Natural killer cell (primary cell): ENCODE data around the gene IRF3. TPM values are rescaled to one million over a fixed set of nuclear protein-coding genes. Genes with fewer than 3 reads are reported as not detected.

Source experiments
- ATAC-seq, 3 donors: fragments of 150-1000 bp in 2 of 3; fragments of 200-7000 bp in 1 of 3; cut with Tn5 transposase; 1 replicate in 1 of 3; 2 replicates in 2 of 3; pipeline ENCODE4 v1.10.0; 2021; ENCODE audit warnings: mild to moderate bottlenecking in 2 of 3, moderate library complexity in 2 of 3
- DNase-seq, 2 donors: peaks; one replicate each; pipeline versions ENCODE4 v3.0.0 to v3.0.0-alpha.2; 2013 to 2021; ENCODE audit warnings: mixed read lengths in 1 of 2
- H3K27ac ChIP-seq: one replicate; pipeline ENCODE4 v1.5.1; 2013; ENCODE audit warnings: mild to moderate bottlenecking, low read length
- H3K27me3 ChIP-seq: one replicate; pipeline ENCODE4 v1.6.1; 2013; ENCODE audit warnings: low read length; ENCODE audit not compliant: control insufficient read depth, insufficient read depth
- H3K36me3 ChIP-seq: one replicate; pipeline ENCODE4 v1.6.1; 2013; ENCODE audit warnings: low read length; ENCODE audit not compliant: control insufficient read depth, insufficient read depth
- H3K4me1 ChIP-seq: one replicate; pipeline ENCODE4 v1.6.1; 2013; ENCODE audit warnings: low read length; ENCODE audit not compliant: control insufficient read depth, insufficient read depth
- H3K4me3 ChIP-seq: one replicate; pipeline ENCODE4 v1.5.1; 2013; ENCODE audit warnings: low read length
- H3K9me3 ChIP-seq: one replicate; pipeline ENCODE4 v1.6.1; 2013; ENCODE audit warnings: low read length; ENCODE audit not compliant: control insufficient read depth, insufficient read depth
- H3K27ac Mint-ChIP-seq, 2 donors: one replicate each; pipeline ENCODE4 v1.8.0; 2022; ENCODE audit warnings: mild to moderate bottlenecking in 2 of 2, mixed read lengths in 2 of 2, moderate library complexity in 1 of 2
- H3K27me3 Mint-ChIP-seq, 2 donors: one replicate each; pipeline ENCODE4 v1.8.0; 2022; ENCODE audit warnings: low read depth in 2 of 2, mixed read lengths in 2 of 2
- H3K36me3 Mint-ChIP-seq: one replicate; pipeline ENCODE4 v1.8.0; 2022; ENCODE audit warnings: mixed read lengths
- H3K4me1 Mint-ChIP-seq, 2 donors: one replicate each; pipeline ENCODE4 v1.8.0; 2022; ENCODE audit warnings: mixed read lengths in 2 of 2
- H3K4me3 Mint-ChIP-seq: one replicate; pipeline ENCODE4 v1.8.0; 2022; ENCODE audit warnings: mild to moderate bottlenecking, moderate library complexity, mixed read lengths
- H3K9me3 Mint-ChIP-seq, 2 donors: one replicate each; pipeline ENCODE4 v1.8.0; 2022; ENCODE audit warnings: mixed read lengths in 2 of 2
- WGBS: methylation state at CpG from one replicate; pipeline ENCODE4 v1.1.7; 2013; ENCODE audit warnings: missing lambda C conversion rate; ENCODE audit not compliant: insufficient coverage; 5-methylcytosine and 5-hydroxymethylcytosine counted together
- intact Hi-C: fragments of 100-400 bp; cut with micrococcal nuclease; formaldehyde crosslinking; loops from one replicate; pipeline ENCODE4 v1.14.2; 2022
- total RNA-seq, 4 donors: library from RNA; stranded (reverse); fragments of 120-200 nt in 1 of 4; gene quantifications; one replicate each; pipeline versions ENCODE4 v1.2.3 to v1.2.4, GENCODE V29; 2013 to 2022
- TF ChIP-seq, protein P1 (sequence below): fragments of 200-600 bp; IDR thresholded peaks from one replicate; pipeline ENCODE4 v1.8.0; 2022; ENCODE audit warnings: antibody characterized with exemption

Gene IRF3
- total RNA-seq, 3 donors from 2014 or later (not counting 1 experiment from before 2014, with no cell fraction given), result 176 to 184 (median 179) TPM

DNA sequence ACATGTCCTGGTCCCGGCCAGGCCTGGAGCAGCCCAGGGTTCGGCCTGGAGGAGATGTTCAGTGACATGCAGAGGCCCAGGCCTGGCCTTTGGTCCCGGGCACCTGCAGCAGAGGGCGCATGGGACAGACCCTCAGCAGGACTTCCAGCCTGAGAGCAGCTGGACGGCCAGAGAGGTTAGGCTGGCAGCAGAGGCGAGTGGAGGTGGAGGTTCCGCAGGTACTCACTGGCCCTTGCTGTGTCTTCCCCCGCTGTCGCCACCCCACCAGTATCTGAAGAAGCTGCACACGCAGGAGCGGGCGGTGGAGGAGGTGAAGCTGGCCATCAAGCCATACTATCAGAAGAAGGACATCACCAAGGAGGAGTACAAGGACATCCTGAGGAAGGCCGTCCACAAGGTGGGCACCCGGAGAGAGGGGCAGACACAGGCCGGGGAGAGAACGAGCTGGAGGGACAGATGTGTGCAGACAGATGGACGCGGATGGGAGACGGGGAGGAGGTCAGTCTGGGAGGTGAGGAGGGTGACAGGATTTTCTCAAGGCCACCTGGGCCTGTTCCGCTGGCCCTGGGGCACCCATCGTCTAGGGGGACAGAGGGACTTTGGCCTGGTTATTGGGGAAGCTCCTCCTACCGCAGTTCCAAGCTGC is 8.0 kb downstream of the IRF3 start:
- no peak for ATAC-seq
- no peaks in the 10 kb centered on the region for H3K27me3 ChIP-seq
- no peak for DNase-seq
- no peaks in the 10 kb centered on the region for H3K9me3 ChIP-seq
- no peak overlapping the region for H3K27ac ChIP-seq
- H3K4me1 ChIP-seq, result peaks cover 29% of the 10 kb centered on the region
- no peaks in the 10 kb centered on the region for H3K9me3 Mint-ChIP-seq
- peaks cover 83% of the 10 kb centered on the region for H3K36me3 ChIP-seq
- H3K27ac Mint-ChIP-seq, result peak overlapping the region; percentile 11 to 70
- TF ChIP-seq, protein P1, sequence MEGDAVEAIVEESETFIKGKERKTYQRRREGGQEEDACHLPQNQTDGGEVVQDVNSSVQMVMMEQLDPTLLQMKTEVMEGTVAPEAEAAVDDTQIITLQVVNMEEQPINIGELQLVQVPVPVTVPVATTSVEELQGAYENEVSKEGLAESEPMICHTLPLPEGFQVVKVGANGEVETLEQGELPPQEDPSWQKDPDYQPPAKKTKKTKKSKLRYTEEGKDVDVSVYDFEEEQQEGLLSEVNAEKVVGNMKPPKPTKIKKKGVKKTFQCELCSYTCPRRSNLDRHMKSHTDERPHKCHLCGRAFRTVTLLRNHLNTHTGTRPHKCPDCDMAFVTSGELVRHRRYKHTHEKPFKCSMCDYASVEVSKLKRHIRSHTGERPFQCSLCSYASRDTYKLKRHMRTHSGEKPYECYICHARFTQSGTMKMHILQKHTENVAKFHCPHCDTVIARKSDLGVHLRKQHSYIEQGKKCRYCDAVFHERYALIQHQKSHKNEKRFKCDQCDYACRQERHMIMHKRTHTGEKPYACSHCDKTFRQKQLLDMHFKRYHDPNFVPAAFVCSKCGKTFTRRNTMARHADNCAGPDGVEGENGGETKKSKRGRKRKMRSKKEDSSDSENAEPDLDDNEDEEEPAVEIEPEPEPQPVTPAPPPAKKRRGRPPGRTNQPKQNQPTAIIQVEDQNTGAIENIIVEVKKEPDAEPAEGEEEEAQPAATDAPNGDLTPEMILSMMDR, result no peak
- H3K4me3 ChIP-seq, result no peak overlapping the region
- intact Hi-C loops, result no loop called here
- peaks cover 20 to 35% of the 10 kb centered on the region in 2 donors for H3K4me1 Mint-ChIP-seq
- no peak overlapping the region for H3K4me3 Mint-ChIP-seq
- 96% methylated on average over 22 of the region's 22 CpGs for WGBS
- no peaks in the 10 kb centered on the region for H3K27me3 Mint-ChIP-seq
- no peaks in the 10 kb centered on the region for H3K36me3 Mint-ChIP-seq

DNA sequence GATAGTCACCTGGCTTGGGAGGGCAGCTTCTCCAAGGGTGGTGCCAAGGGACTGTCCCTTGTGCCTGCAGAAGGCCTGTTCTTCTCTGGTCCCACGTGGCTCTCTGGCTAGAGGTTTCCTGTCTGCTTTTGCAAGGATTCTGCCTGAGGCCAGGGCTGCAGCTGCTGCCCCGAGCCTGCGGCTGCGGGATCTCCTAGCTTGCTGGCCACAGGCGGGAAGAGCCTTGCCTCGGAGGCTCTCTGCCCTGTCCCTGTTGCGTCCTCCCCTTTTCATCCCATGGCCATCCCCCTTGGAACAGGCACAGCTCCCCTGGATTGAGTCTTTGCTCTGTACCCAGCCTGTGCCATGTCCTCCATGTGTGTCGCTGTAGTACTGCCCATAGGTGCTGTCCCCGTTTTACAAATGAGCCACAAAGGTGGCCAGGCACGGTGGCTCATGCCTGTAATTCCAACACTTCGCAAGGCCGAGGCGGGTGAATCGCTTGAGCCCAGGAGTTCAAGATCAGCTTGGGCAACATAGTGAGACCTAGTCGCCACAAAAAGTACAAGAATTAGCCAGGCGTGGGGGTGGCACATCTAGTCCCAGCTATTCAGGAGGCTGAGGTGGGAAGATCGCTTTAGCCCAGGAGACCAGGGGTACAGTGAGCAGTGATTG is 9.1 kb downstream of the IRF3 start:
- DNase-seq (no peak), ATAC-seq (peak in 1 of 3 donors; percentile 6)
- no peaks in the 10 kb centered on the region for H3K9me3 Mint-ChIP-seq
- H3K4me3 Mint-ChIP-seq, result peak overlapping the region; percentile 63
- no peaks in the 10 kb centered on the region for H3K36me3 Mint-ChIP-seq
- intact Hi-C loops, result no loop called here
- no peaks in the 10 kb centered on the region for H3K9me3 ChIP-seq
- H3K27ac Mint-ChIP-seq, result peak overlapping the region; percentile 90 to 96
- no peak overlapping the region for H3K4me3 ChIP-seq
- H3K36me3 ChIP-seq, result peaks cover 76% of the 10 kb centered on the region
- H3K27ac ChIP-seq, result peak overlapping the region; percentile 72
- peaks cover 20 to 31% of the 10 kb centered on the region in 2 donors for H3K4me1 Mint-ChIP-seq
- peaks cover 28% of the 10 kb centered on the region for H3K4me1 ChIP-seq
- 93% methylated on average over 17 of the region's 17 CpGs for WGBS
- H3K27me3 Mint-ChIP-seq, result no peaks in the 10 kb centered on the region
- H3K27me3 ChIP-seq, result no peaks in the 10 kb centered on the region
- TF ChIP-seq, protein P1, result no peak

DNA sequence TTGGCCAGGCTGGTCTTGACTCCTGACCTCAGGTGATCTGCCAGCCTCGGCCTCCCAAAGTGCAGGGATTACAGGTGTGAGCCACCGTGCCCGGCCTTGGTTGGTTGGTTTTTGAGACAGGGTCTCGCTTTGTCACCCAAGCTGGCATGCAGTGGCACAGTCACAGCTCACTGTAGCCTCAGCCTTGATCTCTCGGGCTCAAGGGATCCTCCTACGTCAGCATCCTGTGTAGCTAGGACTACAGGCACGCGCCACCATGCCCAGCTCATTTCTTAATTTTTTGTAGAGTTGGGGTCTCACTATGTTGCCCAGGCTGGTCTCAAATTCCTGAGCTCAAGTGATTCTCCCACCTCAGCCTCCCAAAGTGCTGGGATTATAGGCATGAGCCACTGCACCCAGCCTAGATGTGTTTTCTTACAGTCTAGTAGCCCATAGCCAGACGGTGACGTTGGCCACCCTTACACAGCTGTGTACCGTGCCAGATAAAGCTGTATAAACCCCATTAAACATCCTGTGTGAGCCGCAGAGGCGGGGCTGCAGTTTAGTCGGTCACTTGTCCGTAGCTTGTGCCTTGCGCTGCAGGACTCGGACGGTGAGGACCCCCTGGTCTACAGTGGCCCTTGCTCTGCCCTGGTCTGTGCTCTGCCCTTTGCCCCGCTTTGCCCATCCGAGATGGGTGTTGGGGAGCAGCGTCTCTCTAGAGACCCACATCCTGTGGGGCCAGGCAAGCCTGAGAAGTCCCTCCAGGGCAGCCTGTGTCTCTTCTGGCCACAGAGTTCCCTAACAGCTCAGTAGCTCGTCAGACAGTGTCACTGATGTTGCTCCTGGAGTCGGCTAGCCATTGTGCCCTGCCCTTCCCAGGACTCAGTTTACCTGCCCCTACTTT is 9.8 kb downstream of the IRF3 start:
- peak in 1 of 2 donors; percentile 44 for DNase-seq
- H3K4me3 Mint-ChIP-seq, result peak overlapping the region; percentile 63
- peaks cover 75% of the 10 kb centered on the region for H3K36me3 ChIP-seq
- peak; percentile 80 to 86 (median 82) for ATAC-seq
- H3K27me3 ChIP-seq, result no peaks in the 10 kb centered on the region
- H3K27ac Mint-ChIP-seq, result peak overlapping the region; percentile 90 to 96
- H3K4me1 Mint-ChIP-seq, result peaks cover 20 to 31% of the 10 kb centered on the region in 2 donors
- H3K27ac ChIP-seq, result peak overlapping the region; percentile 72
- intact Hi-C loops, result no loop called here
- H3K9me3 Mint-ChIP-seq, result no peaks in the 10 kb centered on the region
- no peaks in the 10 kb centered on the region for H3K36me3 Mint-ChIP-seq
- TF ChIP-seq, protein P1, result no peak
- H3K4me3 ChIP-seq, result no peak overlapping the region
- no peaks in the 10 kb centered on the region for H3K27me3 Mint-ChIP-seq
- no peaks in the 10 kb centered on the region for H3K9me3 ChIP-seq
- H3K4me1 ChIP-seq, result peaks cover 28% of the 10 kb centered on the region
- WGBS, result 80% methylated on average over 23 of the region's 23 CpGs
